Esophagus muscularis mucosa (tissue), 4 donors: ENCODE data around the gene PTOV1. TPM values are rescaled to one million over a fixed set of nuclear protein-coding genes. Genes with fewer than 3 reads are reported as not detected.

ENCODE experiments used
- DNase-seq: peaks from one replicate; pipeline ENCODE4 v3.0.0-alpha.2; 2017; ENCODE audit errors: extremely low spot score
- H3K27ac ChIP-seq, 4 donors: fragments of 200-600 bp; sonication (generic); replicated peaks in 1 of 4; 1 replicate in 3 of 4; 2 replicates in 1 of 4; pipeline ENCODE4 v1.5.1; 2016 to 2019; ENCODE audit warnings: mild to moderate bottlenecking in 1 of 4
- H3K27me3 ChIP-seq, 4 donors: fragments of 200-600 bp; sonication (generic); one replicate each; pipeline versions ENCODE4 v1.5.1 to v1.6.0; 2016 to 2019
- H3K36me3 ChIP-seq, 4 donors: fragments of 200-600 bp; sonication (generic); one replicate each; pipeline ENCODE4 v1.5.1; 2016 to 2019
- H3K4me1 ChIP-seq, 4 donors: fragments of 200-600 bp; sonication (generic); one replicate each; pipeline ENCODE4 v1.5.1; 2016 to 2019
- H3K4me3 ChIP-seq, 4 donors: fragments of 200-600 bp; sonication (generic); 1 replicate in 2 of 4; 2 replicates in 2 of 4; pipeline ENCODE4 v1.5.1; 2016 to 2019; ENCODE audit warnings: mild to moderate bottlenecking in 4 of 4, moderate library complexity in 1 of 4
- H3K9me3 ChIP-seq, 4 donors: fragments of 200-600 bp; sonication (generic); 1 replicate in 3 of 4; 2 replicates in 1 of 4; pipeline ENCODE4 v1.5.1; 2016 to 2019
- EP300 ChIP-seq: sonication (generic); formaldehyde crosslinking; IDR thresholded peaks from one replicate; pipeline ENCODE4 v1.6.1; 2017; ENCODE audit warnings: antibody characterized with exemption
- POLR2A ChIP-seq: fragments of 450-650 bp; IDR thresholded peaks from one replicate; pipeline ENCODE4 v1.6.1; 2017; ENCODE audit warnings: antibody characterized with exemption, moderate library complexity, mild to moderate bottlenecking, low read depth
- POLR2AphosphoS5 ChIP-seq, 2 donors: sonication (generic); formaldehyde crosslinking; IDR thresholded peaks; one replicate each; pipeline ENCODE4 v1.6.1; 2017; ENCODE audit warnings: antibody characterized with exemption in 2 of 2
- WGBS: methylation state at CpG from one replicate; pipeline ENCODE4 v1.1.5; 2018; 5-methylcytosine and 5-hydroxymethylcytosine counted together
- intact Hi-C: fragments of 100-400 bp; cut with DNase I; formaldehyde crosslinking; loops from one replicate; pipeline ENCODE4 v1.15.1; 2023
- total RNA-seq, 4 donors: library from RNA; depleted of rRNA; stranded (reverse); fragments of >200 nt; gene quantifications; one replicate each; pipeline versions ENCODE4 v1.1.0 to v1.2.1, GENCODE V29; 2016
- TF ChIP-seq, protein P1 (sequence below), 3 experiments: fragments of 200-600 bp in 2 of 3; fragments of 450-650 bp in 1 of 3; sonication (generic) in 2 of 3; IDR thresholded peaks; one replicate each; pipeline ENCODE4 v1.5.1; 2017 to 2019; ENCODE audit warnings: antibody characterized with exemption in 3 of 3, mild to moderate bottlenecking in 2 of 3, moderate library complexity in 1 of 3

PTOV1 gene
- total RNA-seq, 4 donors from 2014 or later, result 60.5 to 102 (median 84.4) TPM

DNA sequence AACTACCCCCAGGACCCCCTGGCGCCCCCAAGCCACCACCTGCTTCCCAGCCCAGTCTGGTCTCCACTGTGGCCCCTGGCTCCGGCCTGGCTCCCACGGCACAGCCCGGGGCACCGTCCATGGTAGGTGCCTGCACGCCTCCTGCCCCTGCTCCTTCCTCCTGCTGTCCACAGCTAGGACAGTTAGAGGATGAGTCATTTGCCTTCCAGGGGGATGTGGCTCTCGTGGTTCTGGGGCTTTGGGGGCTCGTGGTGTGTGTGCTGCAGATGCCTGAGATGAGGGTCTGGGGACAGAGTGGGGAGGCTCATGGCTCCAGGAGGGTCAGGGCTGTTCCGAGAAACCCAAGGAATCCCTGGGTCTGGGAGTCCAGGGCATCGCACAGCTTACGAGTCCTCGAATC, 20.2 kb upstream of the PTOV1 start:
- Histone ChIP-seq H3K36me3 (peaks cover 42 to 93% (median 90%) of the 10 kb centered on the region in 4 donors), H3K9me3 (no peaks in the 10 kb centered on the region), H3K27ac (no peak overlapping the region), H3K4me3 (no peak overlapping the region), H3K4me1 (no peaks in the 10 kb centered on the region), H3K27me3 (no peaks in the 10 kb centered on the region)
- 83% methylated on average over 5 of the region's 12 CpGs for WGBS
- intact Hi-C loops, result no loop called here
- no peak for DNase-seq
- TF ChIP-seq, protein P1, sequence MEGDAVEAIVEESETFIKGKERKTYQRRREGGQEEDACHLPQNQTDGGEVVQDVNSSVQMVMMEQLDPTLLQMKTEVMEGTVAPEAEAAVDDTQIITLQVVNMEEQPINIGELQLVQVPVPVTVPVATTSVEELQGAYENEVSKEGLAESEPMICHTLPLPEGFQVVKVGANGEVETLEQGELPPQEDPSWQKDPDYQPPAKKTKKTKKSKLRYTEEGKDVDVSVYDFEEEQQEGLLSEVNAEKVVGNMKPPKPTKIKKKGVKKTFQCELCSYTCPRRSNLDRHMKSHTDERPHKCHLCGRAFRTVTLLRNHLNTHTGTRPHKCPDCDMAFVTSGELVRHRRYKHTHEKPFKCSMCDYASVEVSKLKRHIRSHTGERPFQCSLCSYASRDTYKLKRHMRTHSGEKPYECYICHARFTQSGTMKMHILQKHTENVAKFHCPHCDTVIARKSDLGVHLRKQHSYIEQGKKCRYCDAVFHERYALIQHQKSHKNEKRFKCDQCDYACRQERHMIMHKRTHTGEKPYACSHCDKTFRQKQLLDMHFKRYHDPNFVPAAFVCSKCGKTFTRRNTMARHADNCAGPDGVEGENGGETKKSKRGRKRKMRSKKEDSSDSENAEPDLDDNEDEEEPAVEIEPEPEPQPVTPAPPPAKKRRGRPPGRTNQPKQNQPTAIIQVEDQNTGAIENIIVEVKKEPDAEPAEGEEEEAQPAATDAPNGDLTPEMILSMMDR (IDR thresholded peaks at IDR 0.05), result no peak
- no peak for TF ChIP-seq POLR2A
- no peak for TF ChIP-seq POLR2AphosphoS5 (IDR thresholded peaks at IDR 0.05)
- TF ChIP-seq EP300, result no peak

- Histone ChIP-seq H3K4me1 (no peaks in the 10 kb centered on the region), H3K27me3 (no peaks in the 10 kb centered on the region), H3K4me3 (no peak overlapping the region), H3K9me3 (no peaks in the 10 kb centered on the region), H3K36me3 (peaks cover 50 to 98% (median 98%) of the 10 kb centered on the region in 4 donors), H3K27ac (no peak overlapping the region)
- no peak for TF ChIP-seq EP300
- no peak for TF ChIP-seq POLR2AphosphoS5 (IDR thresholded peaks at IDR 0.05)
- TF ChIP-seq, protein P1 (IDR thresholded peaks at IDR 0.05), result no peak
- no peak for TF ChIP-seq POLR2A
- WGBS, result 99% methylated on average over 8 of the region's 8 CpGs
- DNase-seq, result no peak
- intact Hi-C loops, result no loop called here
Measured at GRCh38 chr19:49831592-49831991, 19.4 kb upstream of the PTOV1 start.

DNA sequence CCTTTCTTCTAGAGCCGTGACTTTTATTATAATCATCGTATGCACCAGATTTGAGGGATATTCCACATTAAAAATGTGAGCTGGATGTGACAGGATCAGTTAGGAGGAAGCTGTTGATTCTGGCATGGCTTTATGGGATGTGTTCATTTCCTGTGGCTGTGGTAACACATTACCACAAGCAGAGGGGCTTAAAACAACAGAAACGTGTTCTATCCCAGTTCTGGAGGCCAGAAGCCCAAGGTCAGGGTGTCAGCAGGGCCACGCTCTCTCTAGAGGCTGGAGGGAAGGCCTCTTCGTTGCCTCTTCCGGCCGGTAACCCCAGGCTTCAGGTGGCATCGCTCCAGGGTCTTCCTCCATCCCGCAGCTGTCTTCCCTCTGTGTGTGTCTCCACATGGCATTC, 18.4 kb upstream of the PTOV1 start:
- H3K4me3 ChIP-seq, result no peak overlapping the region
- no peaks in the 10 kb centered on the region for H3K27me3 ChIP-seq
- WGBS, result 73% methylated on average over 9 of the region's 9 CpGs
- H3K4me1 ChIP-seq, result no peaks in the 10 kb centered on the region
- intact Hi-C loops, result no loop called here
- H3K9me3 ChIP-seq, result no peaks in the 10 kb centered on the region
- H3K36me3 ChIP-seq, result peaks cover 52 to 100% (median 98%) of the 10 kb centered on the region in 4 donors
- no peak overlapping the region for H3K27ac ChIP-seq
- TF ChIP-seq EP300 (no peak), POLR2AphosphoS5 (IDR thresholded peaks at IDR 0.05) (no peak), POLR2A (no peak)
- TF ChIP-seq, protein P1 (IDR thresholded peaks at IDR 0.05), result no peak
- DNase-seq, result no peak

- WGBS, result 83% methylated on average over 7 of the region's 7 CpGs
- H3K27me3 ChIP-seq, result no peaks in the 10 kb centered on the region
- no peaks in the 10 kb centered on the region for H3K4me1 ChIP-seq
- intact Hi-C loops, result no loop called here
- TF ChIP-seq POLR2A, result no peak
- TF ChIP-seq, protein P1 (IDR thresholded peaks at IDR 0.05), result no peak
- TF ChIP-seq EP300, result no peak
- H3K4me3 ChIP-seq, result no peak overlapping the region
- DNase-seq, result no peak
- H3K27ac ChIP-seq, result no peak overlapping the region
- no peaks in the 10 kb centered on the region for H3K9me3 ChIP-seq
- peaks cover 52 to 100% (median 100%) of the 10 kb centered on the region in 4 donors for H3K36me3 ChIP-seq
Measured at GRCh38 chr19:49833599-49833998, 17.4 kb upstream of the PTOV1 start.

DNA sequence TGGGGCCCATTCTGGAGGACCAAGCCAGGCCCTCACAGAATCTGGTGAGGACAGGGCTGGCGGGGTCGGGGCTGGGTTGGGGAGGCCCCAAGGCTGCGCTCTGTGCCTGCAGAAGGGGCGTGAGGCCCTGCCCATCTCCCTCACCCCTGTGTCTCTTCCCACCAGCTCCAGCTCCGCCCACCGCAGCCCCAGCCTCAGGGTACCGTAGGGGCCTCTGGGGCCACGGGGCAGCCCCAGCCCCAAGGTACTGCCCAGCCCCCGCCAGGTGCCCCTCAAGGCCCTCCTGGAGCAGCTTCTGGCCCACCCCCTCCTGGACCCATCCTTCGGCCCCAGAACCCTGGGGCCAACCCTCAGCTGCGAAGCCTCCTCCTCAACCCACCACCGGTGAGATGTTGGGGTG, 15.4 kb upstream of the PTOV1 start:
- no peak for TF ChIP-seq EP300
- no peak for TF ChIP-seq POLR2AphosphoS5 (IDR thresholded peaks at IDR 0.05)
- no peaks in the 10 kb centered on the region for H3K27me3 ChIP-seq
- WGBS, result no CpG with 5 or more reads among the region's 12 CpGs
- peaks cover 52 to 95% (median 93%) of the 10 kb centered on the region in 4 donors for H3K36me3 ChIP-seq
- no peak overlapping the region for H3K27ac ChIP-seq
- no peaks in the 10 kb centered on the region for H3K9me3 ChIP-seq
- no peaks in the 10 kb centered on the region for H3K4me1 ChIP-seq
- H3K4me3 ChIP-seq, result no peak overlapping the region
- intact Hi-C loops, result no loop called here
- DNase-seq, result no peak
